HL-60/S4 treated with retinoic acid at 250 ng/mL for 4 days and 3 days (cell line): ENCODE data around the gene FEV.

Experiments
- in situ Hi-C: fragments of 300-500 bp; cut with MboI; formaldehyde crosslinking; loops from 2 replicates; pipeline ENCODE4 v1.7.0; 2022; ENCODE audit warnings: low sequenced_read_pairs

The FEV gene

GRCh38 chr2:218979846-218980734 is 4.9 kb downstream of the FEV start:
- in situ Hi-C loops, result no loop called here

- in situ Hi-C loops, result no loop called here
Observed at GRCh38 chr2:218975060-218975777, 9.8 kb downstream of the FEV start.

GRCh38 chr2:218970894-218971293 is 14.1 kb downstream of the FEV start:
- in situ Hi-C loops, result no loop called here

- in situ Hi-C loops, result no loop called here
Observed at GRCh38 chr2:218964041-218964771, 20.8 kb downstream of the FEV start.

DNA sequence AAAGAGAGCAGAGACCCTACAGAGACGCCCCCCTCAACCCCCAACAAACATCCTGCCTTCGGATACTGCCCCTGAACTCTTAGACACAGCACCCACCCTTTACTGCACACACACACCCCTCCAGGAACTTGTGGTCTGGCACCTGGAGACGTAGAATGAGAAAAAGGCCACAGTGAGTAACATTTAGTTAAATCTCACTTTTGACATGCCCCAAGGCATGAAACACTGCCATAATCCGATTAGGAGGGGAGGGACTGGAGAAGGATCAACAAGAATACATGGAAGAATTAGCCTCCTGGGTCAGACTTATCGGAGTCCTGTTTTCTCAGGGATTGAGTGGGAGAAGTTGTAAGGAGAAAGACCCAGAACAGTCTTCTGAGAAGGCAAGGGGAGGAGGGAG is 21.4 kb downstream of the FEV start:
- in situ Hi-C loops, result no loop called here

GRCh38 chr2:218962859-218963492 is 22.0 kb downstream of the FEV start:
- in situ Hi-C loops, result no loop called here

DNA sequence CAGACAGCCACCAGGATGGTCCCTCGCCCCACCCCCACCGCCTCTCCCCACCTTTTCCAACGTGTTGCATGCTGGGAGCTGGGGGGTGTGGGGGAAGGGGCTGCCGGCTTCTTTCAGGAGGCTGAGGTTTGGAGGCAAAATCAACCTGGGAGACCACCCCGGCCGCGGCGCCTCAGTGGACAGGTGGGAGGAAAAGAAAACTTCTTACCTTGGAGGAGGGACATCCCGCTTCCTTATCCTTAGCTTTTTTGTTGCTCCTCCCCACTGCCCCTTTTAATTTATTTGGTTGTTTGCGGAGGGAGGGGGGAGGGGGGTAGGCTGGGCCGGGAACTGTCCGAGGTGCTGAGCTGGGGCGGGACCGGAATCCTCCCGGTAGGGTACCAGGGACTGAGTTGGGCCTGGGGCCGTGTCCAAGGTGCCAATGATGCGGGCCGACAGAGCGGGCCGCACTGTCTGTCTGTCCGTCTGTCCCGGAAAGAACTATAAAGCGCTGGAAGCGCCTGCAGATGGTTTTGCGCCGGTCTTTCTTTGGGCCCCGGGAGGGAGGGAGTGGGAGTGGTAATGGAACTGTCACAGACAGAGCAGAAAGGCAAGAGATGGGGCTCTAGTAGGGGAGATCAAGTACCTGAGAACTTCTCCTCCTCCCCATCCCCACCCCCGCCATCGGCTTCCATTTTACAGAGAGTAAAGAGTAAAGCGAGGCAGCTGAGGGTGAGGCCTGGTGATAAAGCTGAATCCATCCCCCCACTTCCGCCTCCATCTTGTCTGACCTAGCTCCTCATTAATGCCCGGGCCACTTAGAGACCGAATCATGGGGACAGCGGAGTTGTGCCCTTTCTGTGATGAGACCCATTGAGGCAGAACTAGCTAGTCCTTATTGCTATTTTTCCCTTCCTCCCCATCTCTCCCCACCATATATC is 23.1 kb downstream of the FEV start:
- in situ Hi-C loops, result no loop called here

GRCh38 chr2:218961229-218961628 is 23.8 kb downstream of the FEV start:
- in situ Hi-C loops, result no loop called here

DNA sequence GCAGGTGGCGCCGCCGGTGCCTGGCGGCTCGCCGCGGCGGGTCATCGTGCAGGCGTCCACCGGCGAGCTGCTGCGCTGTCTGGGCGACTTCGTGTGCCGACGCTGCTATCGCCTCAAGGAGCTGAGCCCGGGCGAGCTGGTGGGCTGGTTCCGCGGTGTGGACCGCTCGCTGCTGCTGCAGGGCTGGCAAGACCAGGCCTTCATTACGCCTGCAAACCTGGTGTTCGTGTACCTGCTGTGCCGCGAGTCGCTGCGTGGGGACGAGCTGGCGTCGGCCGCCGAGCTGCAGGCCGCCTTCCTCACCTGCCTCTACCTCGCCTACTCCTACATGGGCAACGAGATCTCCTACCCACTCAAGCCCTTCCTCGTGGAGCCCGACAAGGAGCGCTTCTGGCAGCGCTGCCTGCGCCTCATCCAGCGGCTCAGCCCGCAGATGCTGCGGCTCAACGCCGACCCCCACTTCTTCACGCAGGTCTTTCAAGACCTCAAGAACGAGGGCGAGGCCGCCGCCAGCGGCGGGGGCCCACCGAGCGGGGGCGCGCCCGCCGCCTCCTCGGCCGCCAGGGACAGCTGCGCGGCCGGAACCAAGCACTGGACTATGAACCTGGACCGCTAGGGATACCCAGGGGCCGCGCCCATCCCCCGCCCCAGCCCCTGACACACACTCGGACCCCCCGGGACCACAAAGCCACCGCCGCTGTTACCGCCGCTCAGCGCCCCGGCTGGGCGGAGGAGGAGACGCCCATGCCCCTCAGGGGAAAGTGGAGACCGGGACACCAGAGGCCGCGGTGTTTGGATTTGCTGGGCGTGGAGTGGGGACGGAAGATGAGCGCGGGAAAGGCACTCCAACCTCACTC is 24.4 kb downstream of the FEV start:
- in situ Hi-C loops, result no loop called here

DNA sequence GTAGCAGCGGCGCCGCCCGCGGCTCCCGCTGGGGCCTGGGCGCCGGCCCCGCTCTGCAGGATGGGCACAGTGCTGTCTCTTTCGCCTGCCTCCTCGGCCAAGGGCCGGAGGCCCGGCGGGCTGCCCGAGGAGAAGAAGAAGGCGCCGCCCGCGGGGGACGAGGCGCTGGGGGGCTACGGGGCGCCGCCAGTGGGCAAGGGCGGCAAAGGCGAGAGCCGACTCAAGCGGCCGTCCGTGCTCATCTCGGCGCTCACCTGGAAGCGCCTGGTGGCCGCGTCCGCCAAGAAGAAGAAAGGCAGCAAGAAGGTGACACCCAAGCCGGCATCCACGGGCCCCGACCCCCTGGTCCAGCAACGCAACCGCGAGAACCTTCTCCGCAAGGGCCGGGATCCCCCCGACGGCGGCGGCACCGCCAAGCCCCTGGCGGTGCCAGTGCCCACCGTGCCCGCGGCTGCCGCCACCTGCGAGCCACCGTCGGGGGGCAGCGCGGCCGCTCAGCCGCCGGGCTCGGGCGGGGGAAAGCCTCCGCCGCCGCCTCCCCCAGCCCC is 25.1 kb downstream of the FEV start:
- in situ Hi-C loops, result no loop called here

GRCh38 chr2:218959141-218959731 is 25.7 kb downstream of the FEV start, which contains the start of gene CDK5R2:
Gene CDK5R2, plus strand, starts transcription at chr2:218959666. Its CDS starts 155 bp downstream, at chr2:218959821.
- in situ Hi-C loops, result no loop called here

DNA sequence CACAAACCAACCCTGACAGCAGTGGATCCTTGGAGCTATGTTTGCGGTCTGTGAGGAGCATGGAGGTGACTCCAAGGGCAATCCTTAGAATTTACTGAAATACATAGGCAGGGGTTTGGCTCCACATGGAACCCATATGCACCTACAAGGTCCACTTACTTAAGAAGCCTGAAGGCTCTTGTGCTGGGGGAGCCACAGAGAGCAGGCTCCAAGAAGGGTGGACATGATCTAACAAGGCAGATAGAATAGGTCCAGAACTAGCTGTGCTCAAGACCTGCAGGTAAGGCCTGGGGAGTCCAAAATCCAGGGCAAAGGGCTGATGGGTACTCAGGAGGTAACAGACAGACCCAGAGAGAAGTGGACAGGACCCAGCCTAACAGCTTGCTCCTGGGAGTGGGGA is 26.7 kb downstream of the FEV start:
- in situ Hi-C loops, result no loop called here

GRCh38 chr2:218957671-218958070 is 27.3 kb downstream of the FEV start:
- in situ Hi-C loops, result no loop called here

GRCh38 chr2:218956039-218956438 is 28.9 kb downstream of the FEV start:
- in situ Hi-C loops, result no loop called here

DNA sequence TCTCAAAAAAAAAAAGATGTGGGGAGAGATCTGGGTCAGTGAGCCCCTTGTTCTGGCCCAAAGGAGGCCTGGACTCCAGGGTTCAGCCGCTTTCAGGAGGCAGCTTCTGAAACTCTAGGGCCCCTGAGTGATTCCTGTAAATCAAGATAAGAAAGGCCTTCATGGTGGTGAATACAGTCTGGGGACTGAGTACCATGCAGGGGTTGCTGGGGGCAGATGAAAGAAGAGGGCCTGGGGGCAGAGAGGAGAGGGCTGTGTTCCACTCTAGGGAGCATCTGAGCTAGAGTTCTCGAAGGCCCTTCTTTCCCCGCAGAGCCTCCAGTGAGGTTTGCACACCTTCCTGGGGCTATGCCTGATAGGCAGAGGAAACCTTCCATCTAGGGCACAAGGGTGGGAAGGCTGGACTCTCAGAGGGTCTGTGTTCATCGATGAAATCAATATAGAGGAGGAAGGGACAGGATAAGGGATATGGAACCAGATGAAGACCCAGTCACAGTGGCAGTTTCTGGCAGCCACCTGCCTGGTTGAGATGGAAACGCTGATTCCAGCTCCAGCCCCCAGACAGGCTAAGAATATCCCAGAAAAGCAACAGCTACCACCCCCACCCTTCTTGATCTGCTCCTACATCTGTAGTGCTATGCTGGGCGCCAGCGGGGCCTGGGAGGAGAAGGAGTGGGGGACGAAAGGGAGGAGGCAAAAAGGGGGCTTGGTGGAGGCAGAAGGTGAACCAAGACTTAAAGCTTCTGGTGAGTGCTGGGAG is 30.3 kb downstream of the FEV start:
- in situ Hi-C loops, result no loop called here

GRCh38 chr2:218953366-218953954 is 31.5 kb downstream of the FEV start:
- in situ Hi-C loops, result no loop called here

DNA sequence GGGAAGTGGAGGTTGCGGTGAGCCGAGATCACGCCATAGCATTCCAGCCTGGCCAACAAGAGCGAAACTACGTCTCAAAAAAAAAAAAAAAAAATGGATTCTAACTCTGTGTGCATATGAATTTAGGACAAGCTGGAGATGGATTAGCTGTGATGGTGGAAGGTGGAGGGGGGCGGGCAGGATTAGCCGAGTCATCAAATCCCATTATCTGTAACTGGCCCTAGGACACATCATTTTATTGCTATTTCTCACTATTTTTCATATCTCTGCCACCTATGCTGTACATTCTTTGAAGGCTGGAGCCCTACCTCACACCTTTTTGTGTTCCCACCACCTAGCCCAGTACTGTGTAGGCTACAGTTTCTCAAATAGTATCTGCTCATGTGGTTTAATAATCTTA is 32.8 kb downstream of the FEV start:
- in situ Hi-C loops, result no loop called here
